ENCODE measurements around the gene CARD14. TPM values are rescaled to one million over a fixed set of nuclear protein-coding genes. Genes with fewer than 3 reads are reported as not detected.

Gene CARD14
- total RNA-seq, 1 experiment from 2014 or later: 0.24 TPM

- Histone ChIP-seq H4K8ac (replicated peaks; ENCODE audit: insufficient read length, low read depth, low read length) (no peak overlapping the region), H3K23ac (ENCODE audit: insufficient read length, low read depth, low read length) (no peak overlapping the region), H3K9me3 (ENCODE audit: control insufficient read depth, low read depth, low read length) (no peaks in the 10 kb centered on the region), H3K4me2 (ENCODE audit: insufficient read depth, insufficient read length, low read length) (no peak overlapping the region), H3K9ac (ENCODE audit: extremely low read depth, insufficient read length, low read length) (no peak overlapping the region), H3K4ac (ENCODE audit: low read depth, low read length) (no peak overlapping the region), H2BK15ac (ENCODE audit: low read depth, low read length) (no peak overlapping the region), H2BK120ac (ENCODE audit: low read depth, low read length, poor library complexity, severe bottlenecking) (no peak overlapping the region), H4K20me1 (ENCODE audit: control insufficient read depth, insufficient read depth, insufficient read length) (no peaks in the 10 kb centered on the region), H3K4me1 (ENCODE audit: insufficient read depth, low read length) (peaks cover 9% of the 10 kb centered on the region; the same call in 1 of the 2 replicates), H2BK12ac (ENCODE audit: insufficient read length, low read depth, low read length) (no peak overlapping the region), H2AFZ (ENCODE audit: low read length) (no peak overlapping the region), H3K56ac (ENCODE audit: insufficient read length, low read depth, low read length) (no peak overlapping the region), H3K27me3 (ENCODE audit: insufficient read depth, low read length) (no peaks in the 10 kb centered on the region), H3K27ac (ENCODE audit: insufficient read length, low read depth, low read length) (no peak overlapping the region), H2AK5ac (ENCODE audit: insufficient read length, low read length) (no peak overlapping the region), H3K79me2 (ENCODE audit: insufficient read depth, low read length) (no peaks in the 10 kb centered on the region), H2BK20ac (ENCODE audit: low read depth, low read length, poor library complexity, severe bottlenecking) (no peak overlapping the region), H2BK5ac (ENCODE audit: insufficient read length, low read length) (no peak overlapping the region), H4K5ac (ENCODE audit: insufficient read length, low read depth, low read length) (no peak overlapping the region), H4K91ac (ENCODE audit: insufficient read length, low read depth, low read length) (no peak overlapping the region), H3K14ac (ENCODE audit: insufficient read depth, low read length) (no peak overlapping the region), H3K79me1 (ENCODE audit: insufficient read depth, low read depth, low read length, poor library complexity, severe bottlenecking) (no peaks in the 10 kb centered on the region), H3T11ph (ENCODE audit: low read length) (no peak overlapping the region), H3K18ac (ENCODE audit: insufficient read length, low read depth, low read length) (no peak overlapping the region), H3K23me2 (ENCODE audit: insufficient read length, low read depth, low read length, poor library complexity, severe bottlenecking) (no peaks in the 10 kb centered on the region)
- H3K27me3 Mint-ChIP-seq (ENCODE audit: low read depth): peaks cover 3% of the 10 kb centered on the region; the same call in 1 of the 2 replicates
- no peaks in the 10 kb centered on the region for H3K36me3 Mint-ChIP-seq (ENCODE audit: insufficient read depth in 1 of 3, low read depth in 3 of 3)
- TF ChIP-seq CTCF (conservative IDR thresholded peaks at IDR 0.05): no peak
- H3K9me3 Mint-ChIP-seq: no peaks in the 10 kb centered on the region
- H3K4me3 Mint-ChIP-seq: no peak overlapping the region
- H3K4me1 Mint-ChIP-seq: peaks cover 28 to 47% of the 10 kb centered on the region in 2 experiments
- H3K27ac Mint-ChIP-seq: 0 out of 7 replicates have a peak overlapping the region, but pooled peaks of 1 of the 3 experiments have one; percentile 0
- DNase-seq: no peak
- no CpG with 5 or more reads among the region's 3 CpGs for WGBS (ENCODE audit: extremely low coverage, insufficient read length, low lambda C conversion rate)
These were observed 43.4 kb upstream of the CARD14 start for GRCh38 chr17:80126449-80126715.
